ENCODE results near the gene C11orf87. TPM values are rescaled to one million over a fixed set of nuclear protein-coding genes. Genes with fewer than 3 reads are reported as not detected.

The C11orf87 gene
- total RNA-seq (2014; rRNA removed; shearing (Covaris generic)) (0.65 and 0.76 TPM in 2 replicates), polyA plus RNA-seq (2016; fragmentation: Nextera tagmentation; extraction: Ambion mirVana) (0.94 and 1.1 TPM in 2 replicates)

- WGBS, 2 experiments (ENCODE audit: low coverage in 1 of 2, low lambda C conversion rate in 2 of 2, missing lambda C conversion rate in 2 of 2), result 11 to 12% methylated on average over 44 to 45 of the region's 54 CpGs
- no peaks in the 10 kb centered on the region for H3K79me2 ChIP-seq (ENCODE audit: insufficient read depth)
- H3K36me3 ChIP-seq (ENCODE audit: low read depth), result no peaks in the 10 kb centered on the region
- TF ChIP-seq EZH2phosphoT487 (IDR thresholded peaks at IDR 0.05; ENCODE audit: insufficient read depth, low read depth) (no peak), EZH2 (IDR thresholded peaks at IDR 0.05; ENCODE audit: insufficient read depth, poor library complexity, severe bottlenecking) (no peak)
- H3K9me2 ChIP-seq (ENCODE audit: insufficient read depth), result no peaks in the 10 kb centered on the region
- no peaks in the 10 kb centered on the region for H3F3A ChIP-seq (ENCODE audit: insufficient read depth)
- peak within 1 kb of the TSS; percentile 80 for H2AFZ ChIP-seq
- H3K9me3 ChIP-seq (ENCODE audit: low read depth), result no peaks in the 10 kb centered on the region
- peak; percentile 46 for DNase-seq
- H3K9ac ChIP-seq, result no peak within 1 kb of the TSS
- H3K27ac ChIP-seq, result no peak within 1 kb of the TSS
- H3K4me3 ChIP-seq, result peak within 1 kb of the TSS; percentile 74
- H3K27me3 ChIP-seq (replicated peaks; ENCODE audit: insufficient read depth), result peaks cover 21% of the 10 kb centered on the region; the same call in 1 of the 2 replicates
- H4K20me1 ChIP-seq (ENCODE audit: insufficient read depth), result no peaks in the 10 kb centered on the region
- in situ Hi-C loops (cut with MboI), result no loop called here
- 0 out of 2 replicates have a peak, but pooled peaks cover 3% of the 10 kb centered on the region for H3K4me1 ChIP-seq (ENCODE audit: insufficient read depth)
- H3K4me2 ChIP-seq (ENCODE audit: unreplicated experiment), result peak within 1 kb of the TSS; percentile 93
Measured at GRCh38 chr11:109421981-109422869, at the start of gene C11orf87. Gene C11orf87, plus strand, starts transcription at chr11:109422190. Its CDS starts 1,444 bp downstream, at chr11:109423634.

- in situ Hi-C loops (cut with MboI), result no loop called here
- no peaks in the 10 kb centered on the region for H3K9me3 ChIP-seq (ENCODE audit: low read depth)
- no peaks in the 10 kb centered on the region for H3K79me2 ChIP-seq (ENCODE audit: insufficient read depth)
- no peaks in the 10 kb centered on the region; the same call in 1 of the 2 replicates for H3K27me3 ChIP-seq (replicated peaks; ENCODE audit: insufficient read depth)
- H3F3A ChIP-seq (ENCODE audit: insufficient read depth), result peaks cover 4% of the 10 kb centered on the region; the same call in 1 of the 2 replicates
- H3K4me3 ChIP-seq, result no peak overlapping the region
- TF ChIP-seq EZH2 (IDR thresholded peaks at IDR 0.05; ENCODE audit: insufficient read depth, poor library complexity, severe bottlenecking) (no peak), EZH2phosphoT487 (IDR thresholded peaks at IDR 0.05; ENCODE audit: insufficient read depth, low read depth) (no peak)
- no peak overlapping the region for H3K27ac ChIP-seq
- no peak overlapping the region for H2AFZ ChIP-seq
- no peaks in the 10 kb centered on the region for H3K36me3 ChIP-seq (ENCODE audit: low read depth)
- no peak for DNase-seq
- no peak overlapping the region for H3K4me2 ChIP-seq (ENCODE audit: unreplicated experiment)
- H3K9me2 ChIP-seq (ENCODE audit: insufficient read depth), result no peaks in the 10 kb centered on the region
- H3K9ac ChIP-seq, result no peak overlapping the region
- peaks cover 4% of the 10 kb centered on the region; the same call in 1 of the 2 replicates for H3K4me1 ChIP-seq (ENCODE audit: insufficient read depth)
- no peaks in the 10 kb centered on the region for H4K20me1 ChIP-seq (ENCODE audit: insufficient read depth)
Measured at GRCh38 chr11:109374032-109374431, 48.0 kb upstream of the C11orf87 start.

- in situ Hi-C loops (cut with MboI), result no loop called here
- 60 to 62% methylated on average over 4 of the region's 4 CpGs for WGBS, 2 experiments (ENCODE audit: low coverage in 1 of 2, low lambda C conversion rate in 2 of 2, missing lambda C conversion rate in 2 of 2)
Measured at GRCh38 chr11:109374441-109374840, 47.5 kb upstream of the C11orf87 start.

GRCh38 chr11:109377039-109377742 is 44.8 kb upstream of the C11orf87 start:
- peaks cover 4% of the 10 kb centered on the region; the same call in 1 of the 2 replicates for H3F3A ChIP-seq (ENCODE audit: insufficient read depth)
- no peak for TF ChIP-seq EZH2phosphoT487 (IDR thresholded peaks at IDR 0.05; ENCODE audit: insufficient read depth, low read depth)
- H2AFZ ChIP-seq, result no peak overlapping the region
- whole genome bisulfite sequencing, 2 experiments (ENCODE audit: low coverage in 1 of 2, low lambda C conversion rate in 2 of 2, missing lambda C conversion rate in 2 of 2), result 54 to 59% methylated on average over 4 of the region's 4 CpGs
- no peaks in the 10 kb centered on the region; the same call in 1 of the 2 replicates for H3K27me3 ChIP-seq (replicated peaks; ENCODE audit: insufficient read depth)
- H3K9me2 ChIP-seq (ENCODE audit: insufficient read depth), result no peaks in the 10 kb centered on the region
- H3K4me3 ChIP-seq, result no peak overlapping the region
- H3K36me3 ChIP-seq (ENCODE audit: low read depth), result no peaks in the 10 kb centered on the region
- H3K9me3 ChIP-seq (ENCODE audit: low read depth), result no peaks in the 10 kb centered on the region
- no peak overlapping the region for H3K27ac ChIP-seq
- H3K4me2 ChIP-seq (ENCODE audit: unreplicated experiment), result no peak overlapping the region
- H3K4me1 ChIP-seq (ENCODE audit: insufficient read depth), result peaks cover 4% of the 10 kb centered on the region; the same call in 1 of the 2 replicates
- no peaks in the 10 kb centered on the region for H4K20me1 ChIP-seq (ENCODE audit: insufficient read depth)
- DNase-seq, result no peak
- in situ Hi-C loops (cut with MboI), result no loop called here
- H3K79me2 ChIP-seq (ENCODE audit: insufficient read depth), result no peaks in the 10 kb centered on the region
- no peak overlapping the region for H3K9ac ChIP-seq

More at GRCh38 chr11:109374441-109374840, 47.5 kb upstream of the C11orf87 start:
- TF ChIP-seq EZH2 (IDR thresholded peaks at IDR 0.05; ENCODE audit: insufficient read depth, poor library complexity, severe bottlenecking) (no peak), EZH2phosphoT487 (IDR thresholded peaks at IDR 0.05; ENCODE audit: insufficient read depth, low read depth) (no peak)
- Histone ChIP-seq H3F3A (ENCODE audit: insufficient read depth) (peaks cover 4% of the 10 kb centered on the region; the same call in 1 of the 2 replicates), H3K9me2 (ENCODE audit: insufficient read depth) (no peaks in the 10 kb centered on the region), H3K4me3 (no peak overlapping the region), H3K9me3 (ENCODE audit: low read depth) (no peaks in the 10 kb centered on the region), H3K4me2 (ENCODE audit: unreplicated experiment) (no peak overlapping the region), H3K9ac (no peak overlapping the region), H3K27ac (no peak overlapping the region), H3K4me1 (ENCODE audit: insufficient read depth) (peaks cover 4% of the 10 kb centered on the region; the same call in 1 of the 2 replicates), H2AFZ (no peak overlapping the region), H3K79me2 (ENCODE audit: insufficient read depth) (no peaks in the 10 kb centered on the region), H4K20me1 (ENCODE audit: insufficient read depth) (no peaks in the 10 kb centered on the region), H3K27me3 (replicated peaks; ENCODE audit: insufficient read depth) (no peaks in the 10 kb centered on the region; the same call in 1 of the 2 replicates), H3K36me3 (ENCODE audit: low read depth) (no peaks in the 10 kb centered on the region)
- no peak for DNase-seq

Measured in GM23248 (cell line).